ENCODE data around the gene PGD. TPM values are rescaled to one million over a fixed set of nuclear protein-coding genes. Genes with fewer than 3 reads are reported as not detected.

The PGD gene
- total and polyA plus RNA-seq, 10 donors = 40.8 to 381 (median 124) TPM

DNA sequence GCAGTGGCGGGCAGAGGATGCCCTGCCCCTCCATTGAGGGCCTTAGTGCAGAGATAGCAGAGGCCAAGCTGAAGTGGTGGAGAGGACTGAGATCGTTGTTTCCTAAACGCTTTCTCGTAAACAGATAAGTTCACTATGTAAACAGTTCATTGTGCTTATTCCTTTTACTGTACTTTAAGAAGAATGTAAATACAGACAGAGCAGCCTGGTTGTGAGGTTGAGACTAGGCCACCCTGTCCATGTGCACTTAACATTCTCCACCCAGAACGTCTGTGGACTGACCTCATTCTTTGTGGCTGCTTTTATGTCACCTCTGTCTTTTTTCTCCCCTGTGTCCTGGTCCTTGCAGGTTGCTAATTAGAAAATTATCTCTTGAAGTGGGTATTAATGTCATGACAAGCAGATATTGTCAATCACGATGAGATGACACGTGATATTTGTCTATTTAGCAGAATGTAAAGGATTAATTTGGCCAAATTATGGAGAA lies 39.9 kb downstream of the PGD start:
- H3K36me3 ChIP-seq = peaks cover 0 to 15% (median 0%) of the 10 kb centered on the region in 6 donors
- no peaks in the 10 kb centered on the region for H3K27me3 ChIP-seq (replicated peaks in 1 of 7)
- DNase-seq = no peak
- WGBS, 5 donors = 84 to 89% (median 87%) methylated on average over 7 of the region's 7 CpGs
- H3K4me3 ChIP-seq = no peak overlapping the region
- intact Hi-C loops (cut with DNase I; ENCODE audit: low total_unique reads) = no loop called here
- no peak overlapping the region for H3K27ac ChIP-seq
- TF ChIP-seq POLR2AphosphoS5 (IDR thresholded peaks at IDR 0.05) (no peak), POLR2A (IDR thresholded peaks at IDR 0.05) (no peak)
- TF ChIP-seq, protein P1, sequence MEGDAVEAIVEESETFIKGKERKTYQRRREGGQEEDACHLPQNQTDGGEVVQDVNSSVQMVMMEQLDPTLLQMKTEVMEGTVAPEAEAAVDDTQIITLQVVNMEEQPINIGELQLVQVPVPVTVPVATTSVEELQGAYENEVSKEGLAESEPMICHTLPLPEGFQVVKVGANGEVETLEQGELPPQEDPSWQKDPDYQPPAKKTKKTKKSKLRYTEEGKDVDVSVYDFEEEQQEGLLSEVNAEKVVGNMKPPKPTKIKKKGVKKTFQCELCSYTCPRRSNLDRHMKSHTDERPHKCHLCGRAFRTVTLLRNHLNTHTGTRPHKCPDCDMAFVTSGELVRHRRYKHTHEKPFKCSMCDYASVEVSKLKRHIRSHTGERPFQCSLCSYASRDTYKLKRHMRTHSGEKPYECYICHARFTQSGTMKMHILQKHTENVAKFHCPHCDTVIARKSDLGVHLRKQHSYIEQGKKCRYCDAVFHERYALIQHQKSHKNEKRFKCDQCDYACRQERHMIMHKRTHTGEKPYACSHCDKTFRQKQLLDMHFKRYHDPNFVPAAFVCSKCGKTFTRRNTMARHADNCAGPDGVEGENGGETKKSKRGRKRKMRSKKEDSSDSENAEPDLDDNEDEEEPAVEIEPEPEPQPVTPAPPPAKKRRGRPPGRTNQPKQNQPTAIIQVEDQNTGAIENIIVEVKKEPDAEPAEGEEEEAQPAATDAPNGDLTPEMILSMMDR (IDR thresholded peaks at IDR 0.05 in 8 of 11, conservative IDR thresholded peaks at IDR 0.05 in 3 of 11) = no peak
- H3K4me1 ChIP-seq = no peaks in the 10 kb centered on the region
- H3K9me3 ChIP-seq = no peaks in the 10 kb centered on the region

DNA sequence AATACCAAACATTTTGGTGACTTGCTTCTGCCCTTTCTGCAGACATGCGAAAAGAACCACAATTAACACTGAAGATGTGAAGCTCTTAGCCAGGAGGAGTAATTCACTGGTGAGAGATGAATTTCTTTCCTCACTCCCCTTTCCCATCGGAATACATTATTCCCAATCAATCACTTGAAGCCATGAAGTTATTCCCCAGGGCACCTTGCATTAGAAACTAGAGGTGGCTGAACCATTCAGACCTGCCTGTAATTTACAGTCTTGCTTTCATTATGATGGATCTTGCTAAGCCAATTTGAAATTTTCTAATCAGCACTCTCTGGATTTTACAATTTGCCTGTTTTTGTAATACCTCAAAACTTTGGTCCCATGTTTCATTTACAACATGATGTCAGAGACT lies 41.4 kb downstream of the PGD start:
- Histone ChIP-seq H3K4me1 (no peaks in the 10 kb centered on the region), H3K9me3 (no peaks in the 10 kb centered on the region), H3K27me3 (replicated peaks in 1 of 7) (no peaks in the 10 kb centered on the region), H3K27ac (no peak overlapping the region), H3K36me3 (peaks cover 0 to 15% (median 0%) of the 10 kb centered on the region in 6 donors), H3K4me3 (no peak overlapping the region)
- TF ChIP-seq POLR2AphosphoS5 (IDR thresholded peaks at IDR 0.05) (no peak), POLR2A (IDR thresholded peaks at IDR 0.05) (no peak)
- TF ChIP-seq, protein P1 (IDR thresholded peaks at IDR 0.05 in 8 of 11, conservative IDR thresholded peaks at IDR 0.05 in 3 of 11) = no peak
- 88 to 98% (median 95%) methylated on average over 2 of the region's 2 CpGs for WGBS, 5 donors
- intact Hi-C loops (cut with DNase I; ENCODE audit: low total_unique reads) = no loop called here
- DNase-seq = no peak

DNA sequence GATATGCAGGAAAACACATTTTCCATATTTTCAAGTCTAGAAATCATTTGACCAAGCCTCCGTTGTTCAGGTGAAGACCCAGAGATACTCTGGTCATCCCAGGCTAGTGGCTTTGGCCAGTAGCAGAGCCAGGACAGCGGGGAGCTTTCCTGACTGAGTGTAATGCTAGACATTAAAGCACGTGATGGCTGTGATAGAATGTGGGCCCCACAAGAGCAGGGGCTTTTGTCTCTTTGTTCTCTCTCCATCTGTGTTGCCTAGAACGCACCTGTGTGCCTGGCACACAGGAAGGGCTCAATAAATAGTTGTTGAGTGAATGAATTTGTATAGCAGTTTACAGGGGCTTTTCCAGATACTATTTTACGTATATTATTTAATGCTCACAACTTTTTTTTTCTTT lies 41.9 kb downstream of the PGD start:
- DNase-seq = no peak
- Histone ChIP-seq H3K4me1 (no peaks in the 10 kb centered on the region), H3K27ac (no peak overlapping the region), H3K36me3 (peaks cover 0 to 15% (median 0%) of the 10 kb centered on the region in 6 donors), H3K9me3 (no peaks in the 10 kb centered on the region), H3K4me3 (no peak overlapping the region), H3K27me3 (replicated peaks in 1 of 7) (no peaks in the 10 kb centered on the region)
- 91 to 95% (median 94%) methylated on average over 5 of the region's 5 CpGs for WGBS, 5 donors
- TF ChIP-seq POLR2A (IDR thresholded peaks at IDR 0.05) (no peak), POLR2AphosphoS5 (IDR thresholded peaks at IDR 0.05) (no peak)
- TF ChIP-seq, protein P1 (IDR thresholded peaks at IDR 0.05 in 8 of 11, conservative IDR thresholded peaks at IDR 0.05 in 3 of 11) = no peak
- intact Hi-C loops (cut with DNase I; ENCODE audit: low total_unique reads) = no loop called here

DNA sequence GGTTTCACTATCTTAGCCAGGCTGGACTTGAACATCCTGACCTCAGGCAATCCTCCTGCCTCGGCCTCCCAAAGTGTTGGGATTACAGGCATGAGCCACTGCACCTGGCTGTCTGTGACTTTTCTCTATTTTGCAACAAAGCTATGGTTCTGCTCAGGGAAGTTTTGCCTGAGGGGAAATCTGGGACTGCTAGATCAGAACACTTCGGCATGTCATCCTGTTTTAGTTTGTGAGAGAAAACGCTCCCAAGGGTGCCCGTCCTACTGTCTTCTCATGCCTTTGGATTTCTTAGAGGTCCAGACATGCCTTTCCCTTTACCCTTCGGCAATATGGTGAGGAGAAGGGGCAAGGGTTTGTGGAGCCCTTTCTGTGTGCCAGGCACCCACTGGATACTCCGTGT lies 45.4 kb downstream of the PGD start:
- Histone ChIP-seq H3K36me3 (peaks cover 0 to 15% (median 0%) of the 10 kb centered on the region in 6 donors), H3K27me3 (replicated peaks in 1 of 7) (no peaks in the 10 kb centered on the region), H3K4me1 (no peaks in the 10 kb centered on the region), H3K4me3 (no peak overlapping the region), H3K27ac (no peak overlapping the region), H3K9me3 (no peaks in the 10 kb centered on the region)
- intact Hi-C loops (cut with DNase I; ENCODE audit: low total_unique reads) = no loop called here
- 94 to 97% (median 95%) methylated on average over 6 of the region's 6 CpGs for WGBS, 5 donors
- DNase-seq = no peak
- TF ChIP-seq, protein P1 (IDR thresholded peaks at IDR 0.05 in 8 of 11, conservative IDR thresholded peaks at IDR 0.05 in 3 of 11) = no peak
- TF ChIP-seq POLR2AphosphoS5 (IDR thresholded peaks at IDR 0.05) (no peak), POLR2A (IDR thresholded peaks at IDR 0.05) (no peak)
